HG03103 (cell line): ENCODE results near the gene PIP5K1B.
A peak's percentile ranks its signal among the peaks of the same experiment; 100 is the strongest.

Experiments used
- ATAC-seq: cut with Tn5 transposase; IDR thresholded peaks from one replicate; pipeline ENCODE4 v1.9.1; 2021; ENCODE audit warnings: low read depth; ENCODE audit not compliant: unreplicated experiment

Gene PIP5K1B

GRCh38 chr9:68895741-68896478 is 190.9 kb downstream of the PIP5K1B start:
- ATAC-seq: peak; percentile 85

GRCh38 chr9:68896486-68896885 is 191.4 kb downstream of the PIP5K1B start:
- ATAC-seq: peak; percentile 3

- ATAC-seq: no peak
Measured at GRCh38 chr9:68897577-68898145, 192.6 kb downstream of the PIP5K1B start.

GRCh38 chr9:68898781-68899439 is 193.9 kb downstream of the PIP5K1B start:
- no peak for ATAC-seq

- no peak for ATAC-seq
Measured at GRCh38 chr9:68904454-68904853, 199.4 kb downstream of the PIP5K1B start.

- ATAC-seq: no peak
Measured at GRCh38 chr9:68905129-68905528, 200.1 kb downstream of the PIP5K1B start.

- no peak for ATAC-seq
Measured at GRCh38 chr9:68907910-68908309, 202.9 kb downstream of the PIP5K1B start.

- ATAC-seq: no peak
Measured at GRCh38 chr9:68912561-68912960, 207.5 kb downstream of the PIP5K1B start.

GRCh38 chr9:68913054-68913453 is 208.0 kb downstream of the PIP5K1B start:
- no peak for ATAC-seq

GRCh38 chr9:68914751-68915150 is 209.7 kb downstream of the PIP5K1B start:
- no peak for ATAC-seq

- ATAC-seq: peak; percentile 57
Measured at GRCh38 chr9:68919661-68920060, 214.6 kb downstream of the PIP5K1B start.

GRCh38 chr9:68920921-68921320 is 215.9 kb downstream of the PIP5K1B start:
- ATAC-seq: no peak

- ATAC-seq: no peak
Measured at GRCh38 chr9:68923480-68923879, 218.4 kb downstream of the PIP5K1B start.

GRCh38 chr9:68925175-68925574 is 220.1 kb downstream of the PIP5K1B start:
- ATAC-seq: no peak

- ATAC-seq: no peak
Measured at GRCh38 chr9:68927165-68927564, 222.1 kb downstream of the PIP5K1B start.

GRCh38 chr9:68931821-68932220 is 226.8 kb downstream of the PIP5K1B start:
- no peak for ATAC-seq

- no peak for ATAC-seq
Measured at GRCh38 chr9:68932458-68932857, 227.4 kb downstream of the PIP5K1B start.

- peak; percentile 93 for ATAC-seq
Measured at GRCh38 chr9:68933434-68934328, 228.6 kb downstream of the PIP5K1B start.

GRCh38 chr9:68934329-68934644 is 229.2 kb downstream of the PIP5K1B start:
- no peak for ATAC-seq

- no peak for ATAC-seq
Measured at GRCh38 chr9:68940573-68940972, 235.5 kb downstream of the PIP5K1B start.
